Activated CD4-positive, alpha-beta T cell treated with anti-CD3 and anti-CD28 coated beads for 48 hours (primary cell): Measurements from ENCODE around the gene VTI1A.
"Not testable (repeated sequence)": the region's sequence is repeated elsewhere in the genome, so short reads cannot be mapped to it uniquely, and the experiment has no call there.

Experiments
- DNase-seq: peaks from one replicate; pipeline ENCODE4 v3.0.0-alpha.2; 2020

VTI1A gene

GRCh38 chr10:112454910-112455779 is 8.1 kb downstream of the VTI1A start:
- DNase-seq, result no peak

GRCh38 chr10:112456533-112456932 is 9.5 kb downstream of the VTI1A start:
- DNase-seq, result peak; percentile 15

- DNase-seq, result no peak
These were observed 13.4 kb downstream of the VTI1A start for GRCh38 chr10:112460366-112460765.

- DNase-seq, result peak; percentile 68
These were observed 14.2 kb downstream of the VTI1A start for GRCh38 chr10:112461029-112461887.

GRCh38 chr10:112464074-112464473 is 17.1 kb downstream of the VTI1A start:
- DNase-seq, result not testable (repeated sequence)

- no peak for DNase-seq
These were observed 18.4 kb downstream of the VTI1A start for GRCh38 chr10:112465299-112465883.

- DNase-seq, result no peak
These were observed 19.8 kb downstream of the VTI1A start for GRCh38 chr10:112466802-112467201.

GRCh38 chr10:112467541-112468075 is 20.6 kb downstream of the VTI1A start:
- DNase-seq, result no peak

- no peak for DNase-seq
These were observed 25.0 kb downstream of the VTI1A start for GRCh38 chr10:112471878-112472487.

- no peak for DNase-seq
These were observed 28.7 kb downstream of the VTI1A start for GRCh38 chr10:112475575-112476218.

- DNase-seq, result no peak
These were observed 34.6 kb downstream of the VTI1A start for GRCh38 chr10:112481602-112482001.

GRCh38 chr10:112484399-112484798 is 37.4 kb downstream of the VTI1A start:
- DNase-seq, result no peak

GRCh38 chr10:112487964-112488363 is 40.9 kb downstream of the VTI1A start:
- DNase-seq, result no peak

GRCh38 chr10:112490545-112490944 is 43.5 kb downstream of the VTI1A start:
- DNase-seq, result no peak

GRCh38 chr10:112491144-112491543 is 44.1 kb downstream of the VTI1A start:
- no peak for DNase-seq

GRCh38 chr10:112492736-112493135 is 45.7 kb downstream of the VTI1A start:
- no peak for DNase-seq

- no peak for DNase-seq
These were observed 50.4 kb downstream of the VTI1A start for GRCh38 chr10:112497347-112497950.

- no peak for DNase-seq
These were observed 51.8 kb downstream of the VTI1A start for GRCh38 chr10:112498806-112499205.

GRCh38 chr10:112499985-112500384 is 53.0 kb downstream of the VTI1A start:
- not testable (repeated sequence) for DNase-seq

GRCh38 chr10:112502536-112502935 is 55.5 kb downstream of the VTI1A start:
- no peak for DNase-seq

GRCh38 chr10:112503643-112504042 is 56.6 kb downstream of the VTI1A start:
- no peak for DNase-seq

- no peak for DNase-seq
These were observed 60.0 kb downstream of the VTI1A start for GRCh38 chr10:112507046-112507445.
